ENCODE data around the gene SMARCB1. TPM values are rescaled to one million over a fixed set of nuclear protein-coding genes. Genes with fewer than 3 reads are reported as not detected.

The SMARCB1 gene
- total RNA-seq (2014; rRNA removed; shearing (Covaris generic)) (115 and 132 TPM in 2 replicates), polyA plus RNA-seq (2016; fragmentation: Nextera tagmentation; extraction: Ambion mirVana) (113 and 114 TPM in 2 replicates)
- long read RNA-seq, full-length matches to known transcripts, result 197 of 208 reads
- long read RNA-seq, partial matches to known transcripts, result 3 of 208 reads
- long read RNA-seq, other reads (novel, unspliced or antisense), result 8 of 208 reads

- peaks cover 29% of the 10 kb centered on the region for H4K20me1 ChIP-seq (replicated peaks; ENCODE audit: insufficient read depth)
- peaks cover 46% of the 10 kb centered on the region for H3K79me2 ChIP-seq (replicated peaks; ENCODE audit: insufficient read depth)
- Mint-ChIP-seq H3K27ac (peak within 1 kb of the TSS; percentile 97), H3K4me1 (peaks cover 26% of the 10 kb centered on the region), H3K9me3 (no peaks in the 10 kb centered on the region), H3K27me3 (ENCODE audit: insufficient read depth, low read depth, poor library complexity) (peaks cover 8% of the 10 kb centered on the region), H3K36me3 (ENCODE audit: low read depth) (peaks cover 11% of the 10 kb centered on the region), H3K4me3 (peak within 1 kb of the TSS; percentile 96)
- no peaks in the 10 kb centered on the region for H3K9me2 ChIP-seq (ENCODE audit: insufficient read depth)
- no peaks in the 10 kb centered on the region for H3K27me3 ChIP-seq (ENCODE audit: insufficient read depth)
- H3K4me2 ChIP-seq, result peak within 1 kb of the TSS; percentile 97
- H2AFZ ChIP-seq, result peak within 1 kb of the TSS; percentile 99
- H3K4me1 ChIP-seq (ENCODE audit: insufficient read depth), result peaks cover 27% of the 10 kb centered on the region
- ATAC-seq (peak; percentile 74), DNase-seq (ENCODE audit: low spot score) (peak; percentile 97)
- peak within 1 kb of the TSS; percentile 99 for H3K27ac ChIP-seq (ENCODE audit: low read depth)
- H3F3A ChIP-seq (replicated peaks; ENCODE audit: low read depth), result 0 out of 2 replicates have a peak, but pooled peaks cover 13% of the 10 kb centered on the region
- H3K4me3 ChIP-seq, result peak within 1 kb of the TSS; percentile 97
- H3K36me3 ChIP-seq (ENCODE audit: insufficient read depth), result no peaks in the 10 kb centered on the region
- TF ChIP-seq EZH2phosphoT487 (IDR thresholded peaks at IDR 0.05; ENCODE audit: unreplicated experiment) (no peak), ZNF114 (CRISPR knock-in tag; IDR thresholded peaks at IDR 0.05) (peak; percentile 72; the same call in 1 of the 2 replicates), EZH2 (IDR thresholded peaks at IDR 0.05; ENCODE audit: low read depth, unreplicated experiment) (no peak), POLR2AphosphoS5 (IDR thresholded peaks at IDR 0.05; ENCODE audit: low read depth) (peak; percentile 71), JUNB (IDR thresholded peaks at IDR 0.05; ENCODE audit: unreplicated experiment) (no peak)
These were observed at the start of gene SMARCB1 for GRCh38 chr22:23786752-23787599. Gene SMARCB1 (plus strand): TSS chr22:23786966. CDS start chr22:23787170, 204 bp downstream.

- no peaks in the 10 kb centered on the region; the same call in 2 of the 3 replicates for H3K36me3 Mint-ChIP-seq (ENCODE audit: low read depth)
- H3K9me3 Mint-ChIP-seq, result no peaks in the 10 kb centered on the region; the same call in 2 of the 3 replicates
- TF ChIP-seq ZNF114 (CRISPR knock-in tag; IDR thresholded peaks at IDR 0.05) (no peak), CREB1 (CRISPR knock-in tag; IDR thresholded peaks at IDR 0.05; ENCODE audit: low read depth) (no peak), JUNB (IDR thresholded peaks at IDR 0.05; ENCODE audit: unreplicated experiment) (no peak), ZNF331 (CRISPR knock-in tag; IDR thresholded peaks at IDR 0.05; ENCODE audit: low read depth) (no peak), CTCF (conservative IDR thresholded peaks at IDR 0.05; ENCODE audit: low read depth in 2 of 2) (no peak)
- H3K27me3 Mint-ChIP-seq (ENCODE audit: insufficient read depth, low read depth, poor library complexity), result peaks cover 3% of the 10 kb centered on the region
- H3K9me2 ChIP-seq (ENCODE audit: insufficient read depth), result no peaks in the 10 kb centered on the region
- H3K4me1 ChIP-seq (ENCODE audit: insufficient read depth), result no peaks in the 10 kb centered on the region
- no peaks in the 10 kb centered on the region for H3K27me3 ChIP-seq (ENCODE audit: insufficient read depth)
- H3F3A ChIP-seq (replicated peaks; ENCODE audit: low read depth), result no peaks in the 10 kb centered on the region
- H3K79me2 ChIP-seq (replicated peaks; ENCODE audit: insufficient read depth), result no peaks in the 10 kb centered on the region
- H3K27ac Mint-ChIP-seq, result no peak overlapping the region
- no peak overlapping the region for H3K4me3 ChIP-seq
- H2AFZ ChIP-seq, result no peak overlapping the region
- no peak overlapping the region for H3K4me2 ChIP-seq
- H3K4me3 Mint-ChIP-seq, result no peak overlapping the region
- DNase-seq (ENCODE audit: low spot score), result no peak
- peaks cover 4% of the 10 kb centered on the region for H3K4me1 Mint-ChIP-seq
- H3K36me3 ChIP-seq (ENCODE audit: insufficient read depth), result no peaks in the 10 kb centered on the region
- no peaks in the 10 kb centered on the region for H4K20me1 ChIP-seq (replicated peaks; ENCODE audit: insufficient read depth)
- ATAC-seq, result no peak
- no peak overlapping the region for H3K27ac ChIP-seq (ENCODE audit: low read depth)
These were observed 49.1 kb upstream of the SMARCB1 start for GRCh38 chr22:23737696-23738095.

Data from GM23338 (cell line).